ENCODE measurements around the gene VIM. TPM values are rescaled to one million over a fixed set of nuclear protein-coding genes. Genes with fewer than 3 reads are reported as not detected.

Gene VIM
- total RNA-seq = 337 and 342 TPM in 2 replicates

DNA sequence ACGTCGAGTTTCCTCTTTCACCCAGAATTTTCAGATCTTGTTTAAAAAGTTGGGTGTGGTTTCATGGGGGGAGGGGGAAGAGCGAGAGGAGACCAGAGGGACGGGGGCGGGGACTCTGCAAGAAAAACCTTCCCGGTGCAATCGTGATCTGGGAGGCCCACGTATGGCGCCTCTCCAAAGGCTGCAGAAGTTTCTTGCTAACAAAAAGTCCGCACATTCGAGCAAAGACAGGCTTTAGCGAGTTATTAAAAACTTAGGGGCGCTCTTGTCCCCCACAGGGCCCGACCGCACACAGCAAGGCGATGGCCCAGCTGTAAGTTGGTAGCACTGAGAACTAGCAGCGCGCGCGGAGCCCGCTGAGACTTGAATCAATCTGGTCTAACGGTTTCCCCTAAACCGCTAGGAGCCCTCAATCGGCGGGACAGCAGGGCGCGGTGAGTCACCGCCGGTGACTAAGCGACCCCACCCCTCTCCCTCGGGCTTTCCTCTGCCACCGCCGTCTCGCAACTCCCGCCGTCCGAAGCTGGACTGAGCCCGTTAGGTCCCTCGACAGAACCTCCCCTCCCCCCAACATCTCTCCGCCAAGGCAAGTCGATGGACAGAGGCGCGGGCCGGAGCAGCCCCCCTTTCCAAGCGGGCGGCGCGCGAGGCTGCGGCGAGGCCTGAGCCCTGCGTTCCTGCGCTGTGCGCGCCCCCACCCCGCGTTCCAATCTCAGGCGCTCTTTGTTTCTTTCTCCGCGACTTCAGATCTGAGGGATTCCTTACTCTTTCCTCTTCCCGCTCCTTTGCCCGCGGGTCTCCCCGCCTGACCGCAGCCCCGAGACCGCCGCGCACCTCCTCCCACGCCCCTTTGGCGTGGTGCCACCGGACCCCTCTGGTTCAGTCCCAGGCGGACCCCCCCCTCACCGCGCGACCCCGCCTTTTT is at the start of gene VIM:
Gene VIM (plus strand): TSS at position 151 of the 925 bp plus-strand sequence. CDS start 1,182 bp downstream, outside the sequence.
- peaks cover 3% of the 10 kb centered on the region for H3K27me3 Mint-ChIP-seq (ENCODE audit: low read depth)
- intact Hi-C loops (cut with micrococcal nuclease) = loop anchor here (1.0 to 5.0 kb wide), 6 partner anchors 27 to 1426 kb away; partner anchors contain the start of genes PTER and TRDMT1
- H3K9me3 Mint-ChIP-seq = no peaks in the 10 kb centered on the region
- peak; percentile 82 for DNase-seq (ENCODE audit: low spot score)
- peak within 1 kb of the TSS; percentile 98 for H3K27ac Mint-ChIP-seq
- H3K4me1 Mint-ChIP-seq (ENCODE audit: low read depth) = peaks cover 50% of the 10 kb centered on the region
- H3K36me3 Mint-ChIP-seq (ENCODE audit: low read depth) = peaks cover 48% of the 10 kb centered on the region
- peak within 1 kb of the TSS; percentile 89 for H3K4me3 Mint-ChIP-seq (ENCODE audit: low read depth)

DNA sequence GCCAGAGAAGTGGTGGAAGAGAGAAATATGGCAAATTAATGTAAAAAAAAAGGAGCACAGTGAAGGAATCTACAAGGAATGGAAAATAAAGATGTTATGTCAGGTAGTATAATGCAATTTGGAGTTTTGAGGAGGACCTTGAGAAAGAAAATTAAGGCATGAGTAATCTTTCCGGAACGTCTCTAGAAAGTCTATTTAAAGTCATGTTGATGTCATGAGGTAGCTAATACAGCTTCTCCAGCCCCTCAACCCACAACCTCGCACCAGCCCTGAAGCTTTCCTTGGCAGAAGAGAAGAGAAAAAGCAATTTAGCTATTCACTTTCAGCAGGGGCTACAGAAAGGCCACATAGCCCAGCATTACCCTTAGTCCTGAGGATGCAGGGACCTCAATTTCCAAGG is 49.0 kb upstream of the VIM start:
- Mint-ChIP-seq H3K4me1 (ENCODE audit: low read depth) (peaks cover 9% of the 10 kb centered on the region), H3K4me3 (ENCODE audit: low read depth) (no peak overlapping the region), H3K27me3 (ENCODE audit: low read depth) (peaks cover 7% of the 10 kb centered on the region), H3K27ac (no peak overlapping the region), H3K36me3 (ENCODE audit: low read depth) (no peaks in the 10 kb centered on the region), H3K9me3 (no peaks in the 10 kb centered on the region)
- no peak for DNase-seq (ENCODE audit: low spot score)
- intact Hi-C loops (cut with micrococcal nuclease) = no loop called here

DNA sequence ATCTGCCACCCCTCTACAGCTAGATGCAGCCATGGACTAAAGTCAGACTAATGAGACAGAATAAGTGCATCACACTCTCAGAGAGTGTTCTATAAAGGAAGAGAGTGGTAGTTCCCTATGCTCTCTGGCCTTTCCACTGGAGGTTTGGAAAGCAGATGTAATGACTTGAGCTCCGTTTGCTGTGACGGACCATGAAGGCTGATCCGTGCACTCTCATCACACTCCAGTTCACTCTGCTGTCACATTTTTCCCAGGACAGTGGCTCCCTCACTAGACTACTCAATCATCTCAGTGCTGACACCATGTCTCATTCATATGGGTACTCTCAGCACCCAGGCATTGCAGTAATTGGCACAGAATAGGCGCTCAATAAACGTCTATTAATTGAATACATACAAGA is 46.9 kb upstream of the VIM start:
- Mint-ChIP-seq H3K27me3 (ENCODE audit: low read depth) (peaks cover 7% of the 10 kb centered on the region), H3K36me3 (ENCODE audit: low read depth) (no peaks in the 10 kb centered on the region), H3K4me1 (ENCODE audit: low read depth) (no peaks in the 10 kb centered on the region), H3K4me3 (ENCODE audit: low read depth) (no peak overlapping the region), H3K27ac (no peak overlapping the region), H3K9me3 (no peaks in the 10 kb centered on the region)
- DNase-seq (ENCODE audit: low spot score) = no peak
- intact Hi-C loops (cut with micrococcal nuclease) = no loop called here

DNA sequence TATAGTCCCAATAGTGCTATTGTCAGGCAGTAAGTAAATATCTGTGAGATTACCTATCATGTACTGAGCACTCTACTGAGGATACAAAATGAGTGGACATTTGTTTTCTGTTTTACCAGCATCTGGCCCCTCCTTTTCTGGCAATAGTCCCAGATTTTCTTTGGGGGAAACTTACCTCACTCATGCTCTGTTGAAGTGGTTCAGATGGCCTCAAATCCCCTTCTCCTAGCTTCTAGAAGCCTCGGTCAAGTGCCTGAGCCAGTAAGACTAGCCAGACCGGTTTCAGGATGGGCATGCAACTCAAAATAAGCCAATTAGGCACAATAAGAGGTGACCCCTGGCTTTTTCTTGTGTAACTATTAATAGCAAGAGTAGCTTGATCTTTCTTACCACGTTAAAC is 46.3 kb upstream of the VIM start:
- Mint-ChIP-seq H3K36me3 (ENCODE audit: low read depth) (no peaks in the 10 kb centered on the region), H3K9me3 (no peaks in the 10 kb centered on the region), H3K27me3 (ENCODE audit: low read depth) (peaks cover 7% of the 10 kb centered on the region), H3K4me1 (ENCODE audit: low read depth) (no peaks in the 10 kb centered on the region), H3K27ac (no peak overlapping the region), H3K4me3 (ENCODE audit: low read depth) (no peak overlapping the region)
- DNase-seq (ENCODE audit: low spot score) = no peak
- intact Hi-C loops (cut with micrococcal nuclease) = no loop called here

DNA sequence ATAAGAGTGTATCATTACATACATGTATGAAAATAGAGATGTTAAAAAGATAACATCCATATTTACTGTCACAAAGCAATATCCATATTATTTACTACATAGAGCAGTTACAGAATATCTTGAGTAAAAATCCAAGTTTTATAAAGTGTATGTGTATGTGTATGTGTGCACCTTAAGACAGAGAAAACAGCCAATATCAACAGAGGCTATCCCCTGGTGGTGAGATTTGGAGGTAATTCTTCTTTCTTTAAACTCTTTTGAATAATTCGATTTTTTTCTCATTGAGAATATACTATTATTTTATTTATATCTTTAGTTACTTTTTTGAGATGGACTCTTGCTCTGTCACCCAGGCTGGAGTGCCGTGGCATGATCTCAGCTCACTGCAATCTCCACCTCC is 44.9 kb upstream of the VIM start:
- no peak for DNase-seq (ENCODE audit: low spot score)
- Mint-ChIP-seq H3K27me3 (ENCODE audit: low read depth) (peaks cover 7% of the 10 kb centered on the region), H3K4me1 (ENCODE audit: low read depth) (no peaks in the 10 kb centered on the region), H3K36me3 (ENCODE audit: low read depth) (no peaks in the 10 kb centered on the region), H3K9me3 (no peaks in the 10 kb centered on the region), H3K27ac (no peak overlapping the region), H3K4me3 (ENCODE audit: low read depth) (no peak overlapping the region)
- intact Hi-C loops (cut with micrococcal nuclease) = no loop called here

DNA sequence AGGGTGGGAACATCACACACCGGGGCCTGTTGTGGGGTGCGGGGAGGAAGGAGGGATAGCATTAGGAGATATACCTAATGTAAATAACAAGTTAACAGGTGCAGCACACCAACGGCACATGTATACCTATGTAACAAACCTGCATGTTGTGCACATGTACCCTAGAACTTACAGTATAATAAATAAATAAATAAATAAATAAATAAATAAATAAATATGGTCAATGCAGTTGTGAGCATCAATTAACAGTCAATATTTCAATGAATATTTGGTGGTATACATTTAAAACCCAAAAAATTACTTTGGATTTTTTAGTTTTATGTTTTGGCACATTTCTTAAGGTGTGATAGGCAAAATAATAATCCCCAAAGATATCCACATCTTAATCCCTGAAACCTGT is 42.2 kb upstream of the VIM start:
- intact Hi-C loops (cut with micrococcal nuclease) = no loop called here
- H3K4me1 Mint-ChIP-seq (ENCODE audit: low read depth) = no peaks in the 10 kb centered on the region

DNA sequence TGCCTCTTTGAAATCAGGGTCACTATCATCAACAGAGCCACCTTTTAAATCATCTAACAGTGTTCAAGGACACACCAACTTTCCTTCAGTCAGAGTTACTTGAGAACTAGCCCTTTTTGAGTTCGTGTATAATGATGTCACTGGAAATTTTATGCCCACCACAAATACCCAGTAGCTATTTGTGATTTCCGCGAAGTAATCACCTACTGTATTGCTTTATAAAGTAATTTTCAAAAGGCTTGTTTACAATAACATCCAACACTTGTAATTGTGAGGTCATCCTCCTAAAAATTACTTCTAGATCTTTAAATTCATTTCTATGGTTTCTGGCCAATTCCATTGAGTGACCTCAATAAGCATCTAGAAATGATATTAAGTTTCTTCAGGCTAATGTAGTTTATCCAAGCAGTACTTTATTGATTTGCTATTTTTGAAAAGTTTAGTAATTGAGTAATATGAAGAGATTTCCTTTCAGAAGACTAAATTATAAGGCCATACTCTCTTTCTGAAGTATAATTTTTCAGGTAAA is 39.3 kb upstream of the VIM start:
- Mint-ChIP-seq H3K27ac (no peak overlapping the region), H3K27me3 (ENCODE audit: low read depth) (no peaks in the 10 kb centered on the region), H3K4me3 (ENCODE audit: low read depth) (no peak overlapping the region), H3K4me1 (ENCODE audit: low read depth) (no peaks in the 10 kb centered on the region), H3K36me3 (ENCODE audit: low read depth) (no peaks in the 10 kb centered on the region), H3K9me3 (peaks cover under 1% of the 10 kb centered on the region)
- intact Hi-C loops (cut with micrococcal nuclease) = no loop called here
- no peak for DNase-seq (ENCODE audit: low spot score)

More for the DNA sequence above, 42.2 kb upstream of the VIM start:
- H3K27ac Mint-ChIP-seq = no peak overlapping the region
- no peaks in the 10 kb centered on the region for H3K27me3 Mint-ChIP-seq (ENCODE audit: low read depth)
- H3K36me3 Mint-ChIP-seq (ENCODE audit: low read depth) = no peaks in the 10 kb centered on the region
- no peaks in the 10 kb centered on the region for H3K9me3 Mint-ChIP-seq
- no peak overlapping the region for H3K4me3 Mint-ChIP-seq (ENCODE audit: low read depth)
- no peak for DNase-seq (ENCODE audit: low spot score)

DNA sequence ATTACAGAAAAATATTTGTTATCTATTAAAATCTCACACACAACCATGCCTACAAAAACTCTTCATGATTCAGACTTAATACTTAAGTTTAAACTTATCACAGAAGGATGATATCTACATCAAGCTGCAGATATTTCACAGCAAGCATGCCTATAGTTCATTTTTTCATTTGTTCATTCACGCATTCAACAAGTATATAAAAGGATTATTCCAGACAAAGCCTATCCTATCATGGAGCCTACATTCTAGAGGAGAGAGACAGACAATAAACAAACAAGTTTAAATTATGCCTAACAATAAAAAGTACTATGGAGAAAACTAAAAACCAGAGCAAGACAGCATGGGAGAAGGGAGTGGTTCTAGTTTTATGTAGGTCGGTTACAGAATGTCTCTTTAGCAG is 37.4 kb upstream of the VIM start:
- intact Hi-C loops (cut with micrococcal nuclease) = no loop called here
- H3K4me3 Mint-ChIP-seq (ENCODE audit: low read depth) = no peak overlapping the region
- H3K27me3 Mint-ChIP-seq (ENCODE audit: low read depth) = no peaks in the 10 kb centered on the region
- no peaks in the 10 kb centered on the region for H3K4me1 Mint-ChIP-seq (ENCODE audit: low read depth)
- no peak overlapping the region for H3K27ac Mint-ChIP-seq
- no peaks in the 10 kb centered on the region for H3K36me3 Mint-ChIP-seq (ENCODE audit: low read depth)
- peaks cover 6% of the 10 kb centered on the region for H3K9me3 Mint-ChIP-seq
- DNase-seq (ENCODE audit: low spot score) = no peak

DNA sequence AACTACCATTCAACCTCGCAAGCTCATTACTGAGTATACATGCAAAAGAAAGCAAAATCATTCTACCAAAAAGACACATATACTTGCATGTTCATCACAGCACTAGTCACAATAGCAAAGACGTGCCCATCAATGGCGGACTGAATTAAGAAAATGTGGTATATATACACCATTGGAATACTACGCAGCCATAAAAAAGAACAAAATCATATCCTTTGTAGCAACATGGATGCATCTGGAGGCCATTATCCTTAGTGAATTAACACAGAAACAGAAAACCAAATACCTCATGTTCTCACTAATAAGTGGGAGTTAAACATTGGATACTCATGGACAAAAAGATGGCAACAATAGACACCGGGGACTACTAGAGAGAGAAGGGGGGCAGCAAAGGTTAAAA is 33.0 kb upstream of the VIM start:
- no peak overlapping the region for H3K4me3 Mint-ChIP-seq (ENCODE audit: low read depth)
- intact Hi-C loops (cut with micrococcal nuclease) = no loop called here
- H3K9me3 Mint-ChIP-seq = peaks cover 6% of the 10 kb centered on the region
- peaks cover 7% of the 10 kb centered on the region for H3K27me3 Mint-ChIP-seq (ENCODE audit: low read depth)
- peaks cover 10% of the 10 kb centered on the region for H3K4me1 Mint-ChIP-seq (ENCODE audit: low read depth)
- H3K36me3 Mint-ChIP-seq (ENCODE audit: low read depth) = no peaks in the 10 kb centered on the region
- no peak overlapping the region for H3K27ac Mint-ChIP-seq
- DNase-seq (ENCODE audit: low spot score) = no peak

DNA sequence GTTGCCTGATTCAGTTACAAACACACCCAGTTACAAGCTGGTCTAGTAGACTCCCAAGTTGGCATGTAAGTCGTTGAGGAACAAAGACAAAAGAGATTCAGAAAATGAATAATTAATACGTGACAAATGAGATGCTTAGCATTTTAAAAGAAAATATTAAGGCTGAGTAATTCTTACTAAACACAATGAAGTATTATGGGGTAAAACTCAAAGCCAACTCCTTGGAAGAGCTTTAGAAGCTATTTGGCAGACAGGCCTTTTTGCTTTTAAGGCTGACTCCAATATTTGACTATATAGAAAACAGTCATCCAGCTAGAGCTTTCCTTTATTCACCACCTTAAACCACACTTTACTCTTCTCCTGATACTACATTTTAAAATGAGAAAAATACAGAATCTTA is 32.0 kb upstream of the VIM start:
- intact Hi-C loops (cut with micrococcal nuclease) = no loop called here
- Mint-ChIP-seq H3K36me3 (ENCODE audit: low read depth) (no peaks in the 10 kb centered on the region), H3K4me3 (ENCODE audit: low read depth) (no peak overlapping the region), H3K27me3 (ENCODE audit: low read depth) (peaks cover 7% of the 10 kb centered on the region), H3K4me1 (ENCODE audit: low read depth) (peaks cover 19% of the 10 kb centered on the region), H3K27ac (no peak overlapping the region), H3K9me3 (peaks cover 6% of the 10 kb centered on the region)
- no peak for DNase-seq (ENCODE audit: low spot score)

DNA sequence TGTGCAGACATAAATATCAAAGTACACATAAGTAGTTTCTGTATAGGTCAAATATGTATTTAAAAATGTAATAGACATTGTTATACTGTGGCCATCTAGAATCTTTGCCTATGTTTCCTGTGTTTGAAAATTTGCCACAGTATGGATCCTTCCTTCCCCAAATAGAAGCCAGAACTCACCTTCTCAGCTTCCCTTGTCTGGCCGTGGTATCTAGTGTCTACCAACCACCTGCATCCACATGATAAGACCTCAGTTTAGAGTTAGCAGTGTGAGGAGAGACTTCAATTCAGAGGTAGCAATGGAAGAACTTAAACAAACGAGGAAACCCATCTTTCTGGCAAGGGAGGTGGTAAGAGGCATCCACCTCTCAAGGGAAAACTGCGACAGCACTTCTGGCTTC is 31.5 kb upstream of the VIM start:
- DNase-seq (ENCODE audit: low spot score) = no peak
- H3K36me3 Mint-ChIP-seq (ENCODE audit: low read depth) = no peaks in the 10 kb centered on the region
- H3K4me3 Mint-ChIP-seq (ENCODE audit: low read depth) = no peak overlapping the region

DNA sequence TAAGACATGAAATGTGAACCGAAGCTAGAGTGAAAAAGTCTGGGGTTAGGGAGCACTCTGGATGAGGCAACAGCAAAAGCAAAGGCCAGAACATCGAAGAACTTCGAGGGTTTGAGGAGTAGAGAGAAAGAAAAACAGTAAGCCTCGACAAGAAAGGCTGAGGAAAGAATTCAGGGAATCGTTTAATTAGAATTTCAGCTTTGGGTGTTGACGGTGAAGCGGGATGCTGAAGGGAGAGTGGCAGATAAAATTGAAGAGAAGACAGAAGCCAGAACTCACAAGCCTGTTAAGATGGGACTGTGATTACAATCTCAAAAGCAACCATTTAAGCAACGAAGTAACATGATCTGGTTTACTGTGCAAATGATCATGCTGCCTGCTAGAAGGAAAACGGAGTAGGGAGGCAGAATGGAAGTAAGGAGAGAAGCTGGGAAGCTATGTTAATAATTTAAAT is 28.7 kb upstream of the VIM start:
- H3K9me3 Mint-ChIP-seq = no peaks in the 10 kb centered on the region
- H3K4me1 Mint-ChIP-seq (ENCODE audit: low read depth) = peaks cover 42% of the 10 kb centered on the region
- DNase-seq (ENCODE audit: low spot score) = no peak
- peaks cover 7% of the 10 kb centered on the region for H3K27me3 Mint-ChIP-seq (ENCODE audit: low read depth)
- peak overlapping the region; percentile 22 for H3K4me3 Mint-ChIP-seq (ENCODE audit: low read depth)
- H3K36me3 Mint-ChIP-seq (ENCODE audit: low read depth) = no peaks in the 10 kb centered on the region
- intact Hi-C loops (cut with micrococcal nuclease) = no loop called here
- H3K27ac Mint-ChIP-seq = peak overlapping the region; percentile 2

More for the DNA sequence above, 31.5 kb upstream of the VIM start:
- Mint-ChIP-seq H3K27ac (no peak overlapping the region), H3K27me3 (ENCODE audit: low read depth) (peaks cover 7% of the 10 kb centered on the region), H3K4me1 (ENCODE audit: low read depth) (peaks cover 22% of the 10 kb centered on the region), H3K9me3 (peaks cover 6% of the 10 kb centered on the region)
- intact Hi-C loops (cut with micrococcal nuclease) = no loop called here

Measured in activated T-helper 2 cell treated with anti-CD3 and anti-CD28 coated beads, Interferon-gamma antibody, Interleukin-2, Interleukin-4, amounts not matched to agents 10 μg/mL and 5 μg/mL and 100 μg/mL, durations not matched to agents 14 hours and 24 hours and 36 hours (primary cell).